ENCODE results near the gene SPOCK2. TPM values are rescaled to one million over a fixed set of nuclear protein-coding genes. Genes with fewer than 3 reads are reported as not detected.
A peak's percentile ranks its signal among the peaks of the same experiment; 100 is the strongest.

SPOCK2 gene
- total and polyA plus RNA-seq, 4 donors: 24.1 to 103 (median 60.1) TPM

DNA sequence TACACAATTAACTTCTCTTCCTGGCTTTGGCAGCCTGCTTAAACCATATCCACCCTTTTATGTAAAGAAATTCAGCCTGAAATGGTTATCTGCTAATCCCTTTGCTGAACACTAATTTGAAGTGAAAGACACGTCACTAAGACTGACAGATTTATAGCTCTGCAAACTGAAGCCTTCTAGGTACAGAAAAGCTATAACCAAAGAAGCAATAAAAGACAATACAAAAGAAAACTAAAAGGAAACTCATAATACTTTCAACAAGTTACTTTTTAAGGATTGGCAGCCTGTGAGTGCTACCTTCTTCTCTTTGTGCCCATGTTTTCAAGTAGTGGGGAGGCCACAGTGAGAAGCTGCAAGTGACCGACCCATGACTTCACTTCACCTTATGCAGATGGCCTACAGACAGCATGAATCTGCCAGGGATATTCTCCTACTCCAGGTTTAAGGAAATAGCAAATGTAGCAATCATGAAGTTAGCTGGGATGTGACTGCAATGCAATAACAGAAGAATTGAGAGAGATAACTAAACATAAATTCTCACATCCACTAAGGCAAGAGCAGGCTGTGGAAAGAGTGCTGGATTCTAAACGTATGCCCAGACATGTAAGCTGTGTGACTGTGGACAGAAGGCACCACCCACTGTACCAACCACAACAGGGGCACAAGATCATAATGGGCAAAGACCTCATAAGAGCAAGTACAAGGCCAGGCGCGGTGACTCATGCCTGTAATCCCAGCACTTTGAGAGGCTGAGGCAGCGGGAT lies 10.7 kb upstream of the SPOCK2 start:
- 95 to 98% methylated on average over 6 of the region's 6 CpGs for WGBS, 2 donors
- TF ChIP-seq, protein P1, sequence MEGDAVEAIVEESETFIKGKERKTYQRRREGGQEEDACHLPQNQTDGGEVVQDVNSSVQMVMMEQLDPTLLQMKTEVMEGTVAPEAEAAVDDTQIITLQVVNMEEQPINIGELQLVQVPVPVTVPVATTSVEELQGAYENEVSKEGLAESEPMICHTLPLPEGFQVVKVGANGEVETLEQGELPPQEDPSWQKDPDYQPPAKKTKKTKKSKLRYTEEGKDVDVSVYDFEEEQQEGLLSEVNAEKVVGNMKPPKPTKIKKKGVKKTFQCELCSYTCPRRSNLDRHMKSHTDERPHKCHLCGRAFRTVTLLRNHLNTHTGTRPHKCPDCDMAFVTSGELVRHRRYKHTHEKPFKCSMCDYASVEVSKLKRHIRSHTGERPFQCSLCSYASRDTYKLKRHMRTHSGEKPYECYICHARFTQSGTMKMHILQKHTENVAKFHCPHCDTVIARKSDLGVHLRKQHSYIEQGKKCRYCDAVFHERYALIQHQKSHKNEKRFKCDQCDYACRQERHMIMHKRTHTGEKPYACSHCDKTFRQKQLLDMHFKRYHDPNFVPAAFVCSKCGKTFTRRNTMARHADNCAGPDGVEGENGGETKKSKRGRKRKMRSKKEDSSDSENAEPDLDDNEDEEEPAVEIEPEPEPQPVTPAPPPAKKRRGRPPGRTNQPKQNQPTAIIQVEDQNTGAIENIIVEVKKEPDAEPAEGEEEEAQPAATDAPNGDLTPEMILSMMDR (IDR thresholded peaks at IDR 0.05; ENCODE audit: control extremely low read depth, extremely low read depth): no peak

GRCh38 chr10:72098301-72098835 lies 10.0 kb upstream of the SPOCK2 start:
- no peaks in the 10 kb centered on the region for H3K9me3 ChIP-seq (ENCODE audit: control insufficient read depth in 4 of 4, insufficient read depth in 3 of 4, low read length in 3 of 4)
- peak overlapping the region in 1 of 2 donors; percentile 54 for H3K27ac ChIP-seq (ENCODE audit: low read depth in 1 of 2, low read length in 1 of 2)
- 84 to 90% methylated on average over 3 of the region's 3 CpGs for WGBS, 2 donors
- DNase-seq (no peak), ATAC-seq (ENCODE audit: insufficient read depth, low FRiP score) (no peak)
- H3K4me3 ChIP-seq: no peak overlapping the region
- TF ChIP-seq, protein P1 (IDR thresholded peaks at IDR 0.05; ENCODE audit: control extremely low read depth, extremely low read depth): no peak
- H3K27me3 ChIP-seq (ENCODE audit: control insufficient read depth in 3 of 3, insufficient read depth in 3 of 3, low read length in 2 of 3): no peaks in the 10 kb centered on the region
- peaks cover 0 to 19% (median 6%) of the 10 kb centered on the region in 4 donors for H3K36me3 ChIP-seq (ENCODE audit: control insufficient read depth in 4 of 4, insufficient read depth in 4 of 4, low read length in 4 of 4)
- peaks cover 0 to 14% (median 4%) of the 10 kb centered on the region in 5 donors for H3K4me1 ChIP-seq (ENCODE audit: control insufficient read depth in 5 of 5, insufficient read depth in 5 of 5, low read length in 5 of 5)
- H3K9ac ChIP-seq (ENCODE audit: insufficient read depth in 1 of 2, low read length in 2 of 2): no peak overlapping the region

More for the DNA sequence above, 10.7 kb upstream of the SPOCK2 start:
- H3K4me3 ChIP-seq: no peak overlapping the region
- H3K36me3 ChIP-seq (ENCODE audit: control insufficient read depth in 4 of 4, insufficient read depth in 4 of 4, low read length in 4 of 4): peaks cover 0 to 19% (median 6%) of the 10 kb centered on the region in 4 donors
- no peaks in the 10 kb centered on the region for H3K9me3 ChIP-seq (ENCODE audit: control insufficient read depth in 4 of 4, insufficient read depth in 3 of 4, low read length in 3 of 4)
- no peaks in the 10 kb centered on the region for H3K27me3 ChIP-seq (ENCODE audit: control insufficient read depth in 3 of 3, insufficient read depth in 3 of 3, low read length in 2 of 3)
- H3K9ac ChIP-seq (ENCODE audit: insufficient read depth in 1 of 2, low read length in 2 of 2): no peak overlapping the region
- peaks cover 0 to 14% (median 4%) of the 10 kb centered on the region in 5 donors for H3K4me1 ChIP-seq (ENCODE audit: control insufficient read depth in 5 of 5, insufficient read depth in 5 of 5, low read length in 5 of 5)
- DNase-seq (no peak), ATAC-seq (ENCODE audit: insufficient read depth, low FRiP score) (no peak)
- no peak overlapping the region for H3K27ac ChIP-seq (ENCODE audit: low read depth in 1 of 2, low read length in 1 of 2)

- Histone ChIP-seq H3K4me3 (no peak overlapping the region), H3K27me3 (ENCODE audit: control insufficient read depth in 3 of 3, insufficient read depth in 3 of 3, low read length in 2 of 3) (no peaks in the 10 kb centered on the region), H3K36me3 (ENCODE audit: control insufficient read depth in 4 of 4, insufficient read depth in 4 of 4, low read length in 4 of 4) (peaks cover 0 to 19% (median 6%) of the 10 kb centered on the region in 4 donors), H3K9me3 (ENCODE audit: control insufficient read depth in 4 of 4, insufficient read depth in 3 of 4, low read length in 3 of 4) (no peaks in the 10 kb centered on the region), H3K4me1 (ENCODE audit: control insufficient read depth in 5 of 5, insufficient read depth in 5 of 5, low read length in 5 of 5) (peaks cover 0 to 14% (median 4%) of the 10 kb centered on the region in 5 donors), H3K27ac (ENCODE audit: low read depth in 1 of 2, low read length in 1 of 2) (peak overlapping the region in 1 of 2 donors; percentile 68), H3K9ac (ENCODE audit: insufficient read depth in 1 of 2, low read length in 2 of 2) (no peak overlapping the region)
- WGBS, 2 donors: 65 to 82% methylated on average over 9 of the region's 9 CpGs
- DNase-seq (peak in 1 of 3 donors; percentile 18), ATAC-seq (ENCODE audit: insufficient read depth, low FRiP score) (peak; percentile 49)
- TF ChIP-seq, protein P1 (IDR thresholded peaks at IDR 0.05; ENCODE audit: control extremely low read depth, extremely low read depth): no peak
These were observed 9.3 kb upstream of the SPOCK2 start for GRCh38 chr10:72097448-72098300.
